Adrenal gland (tissue), 12 donors: ENCODE results near the gene CACNA1C. TPM values are rescaled to one million over a fixed set of nuclear protein-coding genes. Genes with fewer than 3 reads are reported as not detected.
"Not testable (repeated sequence)": the region's sequence is repeated elsewhere in the genome, so short reads cannot be mapped to it uniquely, and the experiment has no call there.

ENCODE experiments used
- DNase-seq, 7 donors: peaks; one replicate each; pipeline ENCODE4 v3.0.0-alpha.2; 2019 to 2020
- H3K27ac ChIP-seq, 5 donors: fragments of 200-600 bp; sonication (generic) in 4 of 5; 1 replicate in 3 of 5; 2 replicates in 2 of 5; pipeline versions ENCODE4 v1.5.1 to v1.8.0; 2016 to 2020; ENCODE audit warnings: mild to moderate bottlenecking in 1 of 5
- H3K27me3 ChIP-seq: fragments of 200-600 bp; 2 replicates; pipeline ENCODE4 v1.8.0; 2021
- H3K36me3 ChIP-seq, 2 donors: fragments of 200-600 bp; replicated peaks in 1 of 2; 1 replicate in 1 of 2; 2 replicates in 1 of 2; pipeline versions ENCODE4 v1.5.1 to v1.8.0; 2018 to 2022
- H3K4me1 ChIP-seq, 2 donors: fragments of 200-600 bp; replicated peaks in 1 of 2; 1 replicate in 1 of 2; 2 replicates in 1 of 2; pipeline versions ENCODE4 v1.5.1 to v1.8.0; 2018 to 2021
- H3K4me3 ChIP-seq, 4 donors: fragments of 200-600 bp; sonication (generic) in 3 of 4; one replicate each; pipeline ENCODE4 v1.5.1; 2016 to 2018
- H3K9me3 ChIP-seq, 3 donors: fragments of 200-600 bp; sonication (generic) in 1 of 3; replicated peaks in 1 of 3; 1 replicate in 2 of 3; 2 replicates in 1 of 3; pipeline versions ENCODE4 v1.5.1 to v1.8.0; 2016 to 2021
- CTCF ChIP-seq, 6 experiments: fragments of 450-650 bp in 4 of 6; fragments of 200-600 bp in 2 of 6; sonication (generic) in 1 of 6; IDR thresholded peaks; 1 replicate in 5 of 6; 2 replicates in 1 of 6; pipeline versions ENCODE4 v1.5.1 to v1.8.0; 2016 to 2021; ENCODE audit warnings: antibody characterized with exemption in 6 of 6, mild to moderate bottlenecking in 2 of 6, moderate library complexity in 1 of 6
- POLR2A ChIP-seq, 2 donors: fragments of 450-650 bp; IDR thresholded peaks; one replicate each; pipeline ENCODE4 v1.6.1; 2017; ENCODE audit warnings: antibody characterized with exemption in 2 of 2, mild to moderate bottlenecking in 2 of 2, moderate library complexity in 1 of 2
- WGBS, 4 donors: extraction: QIAGEN DNeasy Blood & Tissue Kit in 2 of 4; methylation state at CpG; one replicate each; pipeline versions ENCODE4 v1.1.5 to v1.1.7; 2013 to 2017; 5-methylcytosine and 5-hydroxymethylcytosine counted together
- intact Hi-C, 2 donors: fragments of 100-400 bp; cut with DNase I; formaldehyde crosslinking; loops; one replicate each; pipeline versions ENCODE4 v1.14.1 to v1.15.0; 2022 to 2023
- polyA plus RNA-seq, 3 donors: library from polyadenylated mRNA; stranded (reverse); fragments of 200-250 nt in 2 of 3; fragments of 350-450 nt in 1 of 3; fragmentation: Illumina TruSeq in 1 of 3; extraction: RNeasy Lipid Tissue Mini Kit (QIAGEN cat#74804) in 1 of 3; gene quantifications; one replicate each; pipeline ENCODE4 v1.2.3, GENCODE V29; 2013 to 2014
- total RNA-seq, 9 donors: library from RNA; depleted of rRNA in 4 of 9; stranded (reverse); fragments of >200 nt in 4 of 9; fragments of 120-200 nt in 1 of 9; fragmentation: NEBNext Ultra II Directional in 1 of 9; extraction: Animal tissue kit (Norgen Biotek cat#: 25700) in 1 of 9; gene quantifications; one replicate each; pipeline versions ENCODE4 v1.1.0 to v1.2.4, GENCODE V29; 2013 to 2023
- donor health status: healthy with polysubstance abuse.
- donor health status: Bipolar disorder and iron deficiency.
- donor health status: DM: yes; HTN: yes; CAD: no.
- donor health status: DM: no; HTN: no; CAD: no.
- donor health status: DM: no; HTN: no; CAD: no.
- donor health status: DM: yes; HTN: yes; CAD: no.

CACNA1C gene
- total and polyA plus RNA-seq, 12 donors: 1.4 to 5.8 (median 3.5) TPM

GRCh38 chr12:2682296-2683251, 629.8 kb downstream of the CACNA1C start:
- intact Hi-C loops: no loop called here
- Histone ChIP-seq H3K4me3 (no peak overlapping the region), H3K27me3 (no peaks in the 10 kb centered on the region), H3K9me3 (no peaks in the 10 kb centered on the region), H3K36me3 (no peaks in the 10 kb centered on the region), H3K27ac (no peak overlapping the region), H3K4me1 (no peaks in the 10 kb centered on the region)
- TF ChIP-seq POLR2A (IDR thresholded peaks at IDR 0.05): no peak
- TF ChIP-seq CTCF (IDR thresholded peaks at IDR 0.05): peak in 5 of 6 experiments; percentile 28 to 48 (median 42)
- WGBS, 4 donors: 56 to 74% (median 63%) methylated on average over 10 of the region's 10 CpGs
- peak in 3 of 7 donors; percentile 32 to 35 (median 35) for DNase-seq

- H3K4me1 ChIP-seq: no peaks in the 10 kb centered on the region
- intact Hi-C loops: no loop called here
- H3K27ac ChIP-seq: no peak overlapping the region
- no peak overlapping the region for H3K4me3 ChIP-seq
- no peaks in the 10 kb centered on the region for H3K27me3 ChIP-seq
- 60 to 79% (median 64%) methylated on average over 7 to 12 of the region's 12 CpGs for WGBS, 4 donors
- H3K36me3 ChIP-seq: no peaks in the 10 kb centered on the region
- H3K9me3 ChIP-seq: no peaks in the 10 kb centered on the region
- peak in 1 of 6 experiments; percentile 3 for TF ChIP-seq CTCF (IDR thresholded peaks at IDR 0.05)
- TF ChIP-seq POLR2A (IDR thresholded peaks at IDR 0.05): no peak
- DNase-seq: no peak
Measured at GRCh38 chr12:2683283-2684025, 630.7 kb downstream of the CACNA1C start.

GRCh38 chr12:2684026-2684325, 631.2 kb downstream of the CACNA1C start:
- H3K27ac ChIP-seq, intact Hi-C loops, H3K27me3 ChIP-seq, H3K9me3 ChIP-seq, H3K4me1 ChIP-seq, H3K36me3 ChIP-seq, DNase-seq, H3K4me3 ChIP-seq: not testable (repeated sequence)
- WGBS, 4 donors: 68 to 82% (median 80%) methylated on average over 6 of the region's 6 CpGs

- H3K4me1 ChIP-seq, DNase-seq, intact Hi-C loops, H3K27ac ChIP-seq, H3K4me3 ChIP-seq, H3K9me3 ChIP-seq, H3K36me3 ChIP-seq, H3K27me3 ChIP-seq: not testable (repeated sequence)
- WGBS, 4 donors: 77 to 84% (median 83%) methylated on average over 16 to 20 of the region's 20 CpGs
Measured at GRCh38 chr12:2685620-2686279, 633.0 kb downstream of the CACNA1C start.

GRCh38 chr12:2686280-2686646, 633.5 kb downstream of the CACNA1C start:
- Histone ChIP-seq H3K4me3 (no peak overlapping the region), H3K27me3 (peaks cover 4% of the 10 kb centered on the region), H3K27ac (no peak overlapping the region), H3K4me1 (peaks cover 0 to under 1% of the 10 kb centered on the region in 2 donors), H3K36me3 (no peaks in the 10 kb centered on the region), H3K9me3 (no peaks in the 10 kb centered on the region)
- 79 to 91% (median 89%) methylated on average over 1 to 5 of the region's 5 CpGs for WGBS, 4 donors
- no peak for DNase-seq
- intact Hi-C loops: no loop called here
- TF ChIP-seq CTCF (IDR thresholded peaks at IDR 0.05) (no peak), POLR2A (IDR thresholded peaks at IDR 0.05) (no peak)
